NCI-H524 treated with DMSO at 0.1 percent for 48 hours (cell line): ENCODE results near the gene RNF38.
A peak's percentile ranks its signal among the peaks of the same experiment; 100 is the strongest.
"Not testable (repeated sequence)": the region's sequence is repeated elsewhere in the genome, so short reads cannot be mapped to it uniquely, and the experiment has no call there.

Experiments used
- DNase-seq: peaks from one replicate; lab custom pipeline; 2025; lab: John Stamatoyannopoulos, UW

Gene RNF38

DNA sequence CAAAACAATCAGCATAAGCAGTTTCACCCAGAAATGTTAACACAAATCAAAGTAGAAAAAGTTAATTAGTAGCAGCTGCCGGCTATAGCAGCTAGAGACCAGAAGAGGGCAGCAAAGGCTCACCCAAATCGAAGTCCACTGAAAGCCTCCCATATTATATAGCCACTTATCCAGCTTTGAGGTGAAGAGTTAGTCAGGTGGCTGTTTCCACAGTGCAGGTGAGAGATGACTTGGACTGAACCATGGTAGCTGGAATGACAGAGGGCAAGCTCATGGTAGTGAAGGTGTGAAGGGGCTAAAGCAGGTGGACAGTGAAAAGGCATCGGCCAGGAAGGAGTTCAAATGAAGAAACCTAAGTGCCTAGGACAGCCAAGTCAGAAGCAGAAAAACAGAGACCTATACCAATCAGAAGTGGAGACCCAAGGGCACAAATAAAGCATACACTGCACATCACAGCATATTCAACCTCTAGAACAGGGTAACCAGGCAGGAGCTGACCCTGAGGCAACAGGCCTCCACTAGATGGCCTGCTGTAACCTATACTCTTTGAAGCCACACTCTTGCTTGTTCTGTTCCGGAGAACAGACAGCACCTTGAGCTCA lies 7.2 kb upstream of the RNF38 start:
- peak; percentile 35 for DNase-seq

DNA sequence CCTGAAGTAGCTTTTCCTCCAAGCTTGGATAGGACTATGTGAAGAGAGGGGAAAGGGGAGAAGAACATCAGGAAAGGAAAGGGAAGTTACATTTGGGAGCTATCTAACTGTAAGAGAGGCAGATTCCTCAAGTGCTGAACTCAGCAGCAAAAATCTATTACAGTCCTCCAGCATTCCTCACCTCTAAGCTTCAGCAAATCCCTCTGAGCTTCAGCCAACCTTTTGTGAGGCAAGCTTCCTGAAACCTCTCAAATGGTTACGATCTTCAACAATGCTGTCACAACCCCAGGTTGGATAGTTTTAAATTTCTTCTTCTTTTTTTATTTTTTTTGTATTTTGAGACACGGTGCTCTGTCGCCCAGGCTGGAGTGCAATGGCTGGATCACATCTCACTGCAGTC lies 2.5 kb upstream of the RNF38 start:
- no peak for DNase-seq

DNA sequence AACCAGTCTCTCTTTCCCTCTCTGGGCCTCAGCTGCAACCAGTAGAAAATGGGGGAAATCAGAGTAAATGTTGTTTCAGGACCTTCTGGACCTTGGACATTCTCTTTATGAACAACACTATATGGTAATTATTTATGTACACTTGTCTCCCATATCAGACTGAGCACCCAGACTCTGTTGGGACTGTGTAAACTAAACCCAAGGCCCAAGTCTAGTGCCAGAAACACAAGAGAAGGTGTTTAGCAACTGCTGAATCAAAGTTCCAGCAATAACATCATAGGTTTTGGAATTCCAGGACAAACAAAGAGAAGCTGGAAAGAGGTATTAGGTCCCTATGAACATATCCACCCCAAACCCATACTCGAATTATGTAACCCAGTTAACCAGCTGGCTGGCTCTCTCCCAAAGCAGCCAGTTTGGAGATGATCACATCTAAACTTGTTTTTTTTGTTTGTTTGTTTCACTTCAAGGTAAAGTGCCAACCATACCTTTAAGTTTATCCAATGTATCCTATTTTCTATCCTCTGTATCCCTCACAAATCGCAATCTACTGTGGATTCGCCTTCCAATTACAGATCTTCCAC lies 1.9 kb upstream of the RNF38 start:
- no peak for DNase-seq

DNA sequence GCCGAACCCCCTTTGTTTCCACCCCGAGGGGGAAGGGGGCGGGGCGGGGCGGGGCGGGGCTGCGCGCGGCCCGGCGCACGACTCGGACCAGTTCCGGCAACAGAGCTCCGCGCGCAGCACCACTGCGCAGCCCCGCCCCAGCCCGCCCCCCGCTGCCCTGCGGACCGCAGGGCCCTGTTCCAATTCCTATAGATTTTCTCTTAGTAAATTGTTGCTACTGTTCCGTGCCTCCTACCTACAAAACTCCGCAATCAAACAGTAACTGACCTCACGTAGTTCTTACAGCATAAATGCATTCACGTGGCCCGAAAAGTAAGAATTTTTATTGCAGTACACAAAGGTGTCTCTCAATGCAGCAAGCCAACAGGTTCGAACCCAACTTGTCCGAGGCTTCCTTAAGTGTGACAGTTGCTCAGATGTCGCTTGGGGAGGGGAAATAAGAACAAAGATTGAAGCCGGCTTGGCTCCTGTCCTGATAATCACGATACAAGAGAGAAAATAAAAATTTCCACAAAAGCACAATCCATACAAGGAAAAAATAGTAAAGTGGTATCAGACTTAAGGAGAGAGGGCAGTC lies 1.2 kb upstream of the RNF38 start:
- DNase-seq: no peak

DNA sequence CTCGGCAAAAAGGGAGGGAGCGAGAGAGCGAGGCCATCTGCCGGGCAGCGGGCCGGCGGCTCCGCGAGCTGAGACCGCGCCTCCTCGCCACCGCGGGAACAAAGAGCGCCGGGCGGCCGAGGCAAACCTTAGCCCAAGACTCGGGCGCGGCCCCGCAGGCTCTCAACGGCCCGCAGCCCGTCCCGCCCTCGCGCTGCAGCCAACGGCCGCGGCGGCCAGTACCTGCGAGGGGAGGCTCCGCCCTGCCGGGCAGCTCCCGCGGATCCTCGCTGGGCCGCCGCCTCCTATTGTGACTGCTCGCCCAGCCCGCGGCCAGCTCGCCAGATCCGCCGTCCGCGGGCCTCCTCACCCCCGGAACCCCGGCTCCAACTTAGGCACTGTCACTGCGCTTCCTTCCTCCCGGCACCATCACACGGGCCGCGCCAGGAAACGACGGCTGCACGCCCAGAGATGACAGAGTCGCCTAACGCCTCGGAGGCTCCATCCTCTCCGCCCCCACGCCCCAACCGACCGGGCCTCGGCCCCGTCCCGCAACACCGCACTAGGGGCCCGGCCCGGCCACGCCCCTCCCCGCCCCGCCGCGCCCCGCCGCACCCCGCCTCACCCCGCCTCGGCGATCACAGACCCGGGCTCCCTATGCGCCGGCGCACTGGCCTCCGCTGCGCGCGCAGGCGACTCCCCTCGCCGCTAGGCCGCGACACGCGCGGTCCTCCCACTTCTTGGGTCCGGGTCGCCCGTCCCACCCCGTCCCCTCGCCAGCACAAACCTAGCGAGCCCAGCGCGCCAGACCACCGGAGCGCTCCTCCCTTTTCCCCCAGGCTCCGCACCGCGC lies 479 bp upstream of the RNF38 start:
- DNase-seq: peak; percentile 43

DNA sequence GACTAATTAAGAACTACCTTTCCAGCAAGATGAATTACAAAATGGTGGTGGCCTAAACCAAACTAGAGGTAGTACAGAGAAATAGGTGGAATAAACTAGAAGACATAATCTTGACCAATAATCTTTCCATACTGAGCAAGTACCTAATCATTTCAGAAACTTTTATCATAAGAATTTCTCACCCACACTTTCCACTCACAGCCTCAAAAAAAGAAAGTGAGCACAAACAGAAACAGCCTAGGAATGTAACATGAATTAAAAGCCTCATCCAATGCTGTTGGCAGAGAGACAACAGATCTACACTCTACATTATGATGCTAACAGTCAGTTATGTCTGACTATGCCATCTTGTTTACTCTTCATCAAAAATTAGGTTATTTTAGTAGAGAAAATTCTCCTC lies 1.3 kb downstream of the RNF38 start:
- no peak for DNase-seq

DNA sequence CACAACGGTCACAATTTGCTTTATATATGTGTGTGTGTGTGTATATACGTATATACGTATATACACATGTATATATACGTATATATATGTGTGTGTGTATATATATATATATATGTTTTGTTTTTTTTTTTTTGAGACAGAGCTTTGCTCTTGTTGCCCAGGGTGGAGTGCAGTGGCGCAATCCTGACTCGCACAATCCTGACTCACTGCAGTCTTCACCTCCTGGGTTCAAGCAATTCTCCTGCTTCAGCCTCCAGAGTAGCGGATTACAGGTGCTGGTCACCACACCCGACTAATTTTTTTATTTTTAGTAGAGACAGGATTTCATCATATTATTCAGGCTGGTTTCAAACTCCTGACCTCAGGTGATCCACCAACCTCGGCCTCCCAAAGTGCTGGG lies 3.1 kb downstream of the RNF38 start:
- no peak for DNase-seq

DNA sequence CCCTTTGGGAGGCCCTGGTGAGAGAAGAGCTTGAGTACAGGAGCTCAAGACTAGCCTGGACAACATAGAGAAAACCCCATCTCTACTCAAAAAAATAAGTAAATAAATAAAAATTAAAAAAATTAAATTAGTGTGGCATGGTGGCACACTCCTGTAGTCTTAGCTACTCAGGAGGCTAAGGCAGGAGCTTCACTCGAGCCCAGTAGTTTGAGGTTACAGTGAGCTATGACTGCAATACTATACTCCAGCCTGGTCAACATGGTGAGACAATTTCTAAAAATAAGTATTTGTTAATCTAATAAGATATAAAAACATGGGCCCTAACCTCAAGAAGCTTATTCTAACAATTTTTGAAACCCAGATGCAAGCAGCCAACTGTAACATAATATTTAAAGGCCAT lies 7.6 kb downstream of the RNF38 start:
- DNase-seq: no peak

DNA sequence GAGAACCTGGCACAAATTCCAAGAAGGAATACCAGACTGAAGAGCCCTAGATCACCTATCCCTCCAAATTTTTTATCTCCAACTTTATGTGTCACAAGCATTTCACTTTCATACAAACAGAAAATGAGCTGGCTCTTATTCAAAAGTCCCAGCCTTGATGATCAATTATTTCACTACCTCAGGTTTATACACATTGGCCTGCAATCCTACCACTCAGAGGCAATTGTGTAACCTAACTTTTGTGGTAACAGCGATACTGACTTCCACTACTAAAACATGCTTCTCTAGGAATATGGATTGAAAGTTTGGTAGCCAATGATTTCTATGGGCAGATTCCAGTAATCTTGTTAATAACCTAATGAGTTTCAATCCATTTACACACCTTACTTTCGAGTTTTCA lies 10.5 kb downstream of the RNF38 start:
- DNase-seq: no peak

DNA sequence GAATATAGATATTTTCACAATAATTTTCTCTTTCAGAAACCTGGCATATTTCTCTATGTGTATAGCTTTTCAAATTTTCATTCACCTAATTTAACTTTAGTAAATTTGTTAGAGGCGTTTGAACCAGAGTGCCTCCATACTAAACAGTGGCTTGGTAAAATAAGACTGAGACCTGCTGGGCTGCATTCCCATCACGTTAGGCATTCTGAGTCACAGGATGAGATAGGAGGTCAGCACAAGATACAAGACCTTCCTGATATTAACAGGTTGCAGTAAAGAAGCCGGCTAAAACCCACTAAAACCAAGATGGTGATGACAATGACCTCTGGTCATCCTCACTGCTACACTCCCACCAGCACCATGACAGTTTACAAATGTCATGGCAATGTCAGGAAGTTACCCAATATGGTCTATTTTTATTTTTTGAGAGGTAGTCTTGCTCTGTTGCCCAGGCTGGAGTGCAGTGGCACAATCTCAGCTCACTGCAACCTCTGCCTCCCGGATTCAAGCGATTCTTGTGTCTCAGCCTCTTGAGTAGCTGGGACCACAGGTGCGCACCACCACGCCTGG lies 13.6 kb downstream of the RNF38 start:
- DNase-seq: not testable (repeated sequence)

DNA sequence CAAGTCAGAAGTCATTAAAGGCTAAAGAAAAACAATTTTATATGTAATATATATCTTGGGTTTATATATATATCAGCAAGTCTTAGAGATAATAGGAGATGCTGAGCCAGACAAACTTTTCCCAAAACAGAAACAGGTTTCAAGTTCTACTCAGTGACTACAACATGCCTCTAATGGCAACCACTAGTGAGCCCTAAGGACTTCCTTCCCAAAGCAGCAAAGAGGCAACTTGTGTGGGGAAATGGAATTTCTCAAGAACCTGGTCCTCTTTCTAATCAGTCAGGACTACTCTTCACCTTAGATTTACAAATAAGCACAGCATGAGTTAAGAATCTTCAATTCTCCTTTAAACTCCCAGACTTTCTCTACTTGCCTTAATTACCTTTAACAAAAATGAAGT lies 17.6 kb downstream of the RNF38 start:
- no peak for DNase-seq

DNA sequence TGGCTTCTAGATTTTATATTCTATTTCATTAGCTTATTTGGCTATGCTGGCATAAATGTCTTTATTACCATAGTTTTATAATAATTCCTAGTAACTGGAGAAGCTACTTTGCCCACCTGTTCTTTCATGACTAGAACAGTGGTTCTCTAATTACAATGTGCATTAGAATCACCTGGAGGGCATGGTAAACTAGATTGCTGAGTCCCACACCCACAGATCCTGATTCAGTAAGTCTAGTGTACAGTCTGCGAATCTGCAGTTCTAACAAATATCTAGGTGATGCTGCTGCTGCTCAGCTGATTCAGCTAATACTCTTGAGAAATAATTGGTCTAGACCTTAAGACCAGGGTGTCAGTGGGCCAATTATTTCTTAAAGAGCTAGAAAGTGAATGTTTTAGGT lies 35.5 kb downstream of the RNF38 start:
- DNase-seq: no peak

DNA sequence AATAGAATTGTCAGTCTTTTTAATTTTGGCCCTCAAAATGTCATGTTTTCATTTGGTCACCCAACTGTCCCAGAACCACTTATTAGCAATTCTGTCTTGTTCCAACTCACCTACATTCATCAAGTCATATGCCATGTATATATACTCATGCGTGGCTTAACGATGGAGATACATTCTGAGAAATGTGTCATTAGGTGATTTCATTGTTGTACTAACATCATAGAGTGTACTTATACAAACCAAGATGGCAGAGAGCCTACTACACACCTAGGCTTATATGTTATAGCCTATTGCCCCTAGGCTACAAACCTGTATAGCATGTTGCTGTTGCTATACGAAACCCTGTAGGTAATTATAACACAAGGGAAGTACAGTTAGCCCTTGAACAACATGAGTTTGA lies 36.6 kb downstream of the RNF38 start:
- no peak for DNase-seq

DNA sequence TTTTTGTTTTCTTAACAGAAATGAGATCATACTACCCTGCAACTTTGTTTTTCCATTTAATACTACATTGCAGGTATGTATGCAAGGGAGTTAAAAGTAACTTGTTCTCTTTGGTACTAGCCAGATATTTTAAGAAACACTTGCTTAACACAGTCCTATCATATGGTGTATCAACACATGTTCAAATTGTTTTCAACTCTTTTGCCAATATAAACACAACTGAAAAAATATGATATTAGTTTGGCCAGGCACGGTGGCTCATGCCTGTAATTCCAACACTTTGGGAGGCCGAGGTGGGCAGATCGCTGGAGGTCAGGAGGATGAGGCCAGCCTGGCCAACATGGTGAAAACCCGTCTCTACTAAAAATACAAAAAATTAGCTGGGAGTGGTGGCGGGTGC lies 41.6 kb downstream of the RNF38 start:
- DNase-seq: no peak

DNA sequence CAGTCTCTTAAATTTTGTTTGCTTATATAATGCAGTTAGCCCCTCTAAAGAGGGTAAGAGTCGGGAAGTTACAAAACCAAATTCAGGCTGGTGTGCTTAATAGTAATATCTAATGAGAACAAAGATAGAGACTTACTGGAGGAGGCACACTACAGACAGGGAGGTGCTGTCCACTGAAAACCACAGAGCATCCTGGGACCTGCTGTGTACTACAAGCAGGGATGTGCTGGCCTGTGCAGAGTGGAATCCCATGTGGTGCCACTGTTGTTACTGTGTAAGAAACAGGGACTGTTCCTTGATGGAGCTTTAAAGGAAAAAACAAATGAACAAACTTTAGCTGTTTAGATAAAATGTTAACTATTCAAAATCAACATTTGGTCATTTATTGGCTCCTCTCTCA lies 42.4 kb downstream of the RNF38 start:
- no peak for DNase-seq

DNA sequence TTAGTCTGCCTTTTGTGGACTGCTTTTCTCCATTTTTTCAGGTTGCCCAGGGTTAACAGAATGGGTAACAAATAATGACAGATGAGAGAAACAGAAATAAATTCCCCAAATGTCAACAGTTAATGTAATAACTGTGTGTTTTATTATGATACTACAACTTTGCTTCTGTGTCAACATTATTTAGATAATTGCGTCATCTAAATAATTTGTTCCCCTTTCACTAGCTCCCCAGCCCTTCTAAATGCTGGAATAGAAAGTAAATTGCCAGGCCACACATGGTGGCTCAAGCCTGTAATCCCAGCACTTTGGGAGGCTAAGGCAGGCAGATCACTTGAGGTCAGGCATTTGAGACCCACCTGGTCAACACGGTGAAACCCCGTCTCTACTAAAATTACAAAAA lies 53.5 kb downstream of the RNF38 start:
- DNase-seq: no peak

DNA sequence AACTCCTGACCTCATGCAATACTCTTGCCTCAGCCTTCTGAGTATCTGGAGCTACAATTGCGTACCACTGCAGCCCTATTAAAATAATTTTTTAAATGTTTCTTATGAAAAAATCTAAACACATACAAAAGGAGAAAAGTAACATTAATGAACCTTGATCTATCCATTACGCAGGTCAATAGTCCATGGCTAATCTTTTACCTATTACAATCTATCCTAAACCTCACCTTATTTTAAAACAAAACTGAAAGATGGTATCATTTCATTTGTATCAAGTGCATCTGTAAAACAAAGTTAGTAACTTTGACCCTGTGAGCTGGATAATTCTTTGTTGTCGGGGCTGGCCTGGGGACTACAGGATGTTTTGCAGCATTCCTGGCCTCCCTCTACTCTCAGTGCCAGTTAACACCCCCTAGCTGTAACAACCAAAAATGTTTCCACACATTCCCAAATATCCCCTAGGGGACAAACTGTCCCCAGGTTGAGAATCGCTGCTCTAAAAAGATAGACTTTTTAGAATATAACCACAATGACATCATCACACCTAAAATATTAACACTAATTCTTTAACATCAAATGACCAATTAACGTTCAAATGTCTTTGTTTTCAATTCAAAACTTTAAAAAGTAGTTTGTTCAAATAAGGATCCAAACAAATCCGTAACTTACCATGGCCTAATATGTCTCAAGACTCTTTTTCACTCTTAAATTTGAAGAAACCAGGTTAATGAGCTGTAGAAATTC lies 54.8 kb downstream of the RNF38 start:
- no peak for DNase-seq

DNA sequence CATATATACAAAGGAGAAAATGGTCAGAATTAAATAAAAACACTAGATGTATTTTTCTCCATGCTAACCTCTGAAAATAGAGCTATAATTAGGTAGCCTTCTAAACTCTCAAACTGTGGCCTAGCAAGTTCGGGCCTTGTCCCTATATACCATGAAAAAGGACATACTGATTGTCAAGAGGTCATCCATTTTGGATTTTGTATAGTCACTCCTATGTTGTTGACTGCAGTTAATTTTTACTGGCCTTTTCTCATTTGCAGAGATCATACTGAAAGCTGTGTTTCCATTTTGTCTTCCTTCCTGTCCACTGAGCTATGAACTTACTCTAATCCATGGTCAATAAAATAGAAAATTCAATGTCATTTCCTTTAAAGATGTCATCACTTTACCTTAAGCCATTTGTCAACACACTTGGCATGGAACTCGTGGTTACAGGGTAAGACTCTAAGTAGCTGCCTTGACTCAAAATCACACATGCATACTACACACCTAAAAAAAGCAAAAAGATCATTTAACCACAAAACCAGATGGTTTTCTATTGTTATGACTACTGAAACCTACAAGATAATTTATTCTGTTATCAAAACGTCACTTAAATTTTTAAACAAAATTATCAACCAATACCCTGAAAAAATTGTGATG lies 58.0 kb downstream of the RNF38 start:
- DNase-seq: no peak

DNA sequence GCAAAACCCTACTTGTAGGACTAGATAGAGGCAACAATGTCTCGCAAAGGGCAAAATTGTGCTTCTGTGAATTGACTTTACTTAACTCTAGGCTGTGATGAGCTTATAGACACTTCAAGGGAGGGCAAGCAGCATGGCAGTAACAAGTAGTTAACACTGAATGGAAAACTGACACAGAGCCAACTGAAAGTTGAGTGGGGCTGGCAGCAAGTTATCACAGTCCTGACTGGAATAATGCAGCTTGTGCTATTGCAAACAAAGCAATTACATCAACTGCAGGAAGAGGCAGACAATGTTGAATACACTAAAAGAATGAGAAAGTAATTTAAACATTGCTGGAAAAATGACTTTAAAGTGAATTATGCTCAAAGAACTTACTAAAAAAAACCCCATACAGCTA lies 62.2 kb downstream of the RNF38 start:
- no peak for DNase-seq

DNA sequence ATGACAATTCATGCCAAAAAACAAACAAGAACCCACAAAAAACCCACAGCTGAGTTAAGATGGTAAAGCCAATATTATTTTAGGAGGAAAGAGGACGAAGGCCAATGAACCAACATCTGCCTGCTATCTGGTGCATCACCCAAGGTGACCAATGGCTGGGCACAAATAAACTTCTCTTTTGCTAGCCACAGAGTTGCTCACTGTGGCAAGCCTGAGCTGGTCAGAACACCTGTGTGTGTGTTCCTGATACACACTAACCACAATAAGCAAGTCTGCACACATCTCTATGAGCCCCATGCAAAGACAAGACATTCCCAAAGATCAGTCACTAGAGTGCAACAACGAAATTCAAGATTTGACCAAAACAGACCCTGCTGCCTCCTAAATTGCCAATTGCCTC lies 63.1 kb downstream of the RNF38 start:
- DNase-seq: no peak

DNA sequence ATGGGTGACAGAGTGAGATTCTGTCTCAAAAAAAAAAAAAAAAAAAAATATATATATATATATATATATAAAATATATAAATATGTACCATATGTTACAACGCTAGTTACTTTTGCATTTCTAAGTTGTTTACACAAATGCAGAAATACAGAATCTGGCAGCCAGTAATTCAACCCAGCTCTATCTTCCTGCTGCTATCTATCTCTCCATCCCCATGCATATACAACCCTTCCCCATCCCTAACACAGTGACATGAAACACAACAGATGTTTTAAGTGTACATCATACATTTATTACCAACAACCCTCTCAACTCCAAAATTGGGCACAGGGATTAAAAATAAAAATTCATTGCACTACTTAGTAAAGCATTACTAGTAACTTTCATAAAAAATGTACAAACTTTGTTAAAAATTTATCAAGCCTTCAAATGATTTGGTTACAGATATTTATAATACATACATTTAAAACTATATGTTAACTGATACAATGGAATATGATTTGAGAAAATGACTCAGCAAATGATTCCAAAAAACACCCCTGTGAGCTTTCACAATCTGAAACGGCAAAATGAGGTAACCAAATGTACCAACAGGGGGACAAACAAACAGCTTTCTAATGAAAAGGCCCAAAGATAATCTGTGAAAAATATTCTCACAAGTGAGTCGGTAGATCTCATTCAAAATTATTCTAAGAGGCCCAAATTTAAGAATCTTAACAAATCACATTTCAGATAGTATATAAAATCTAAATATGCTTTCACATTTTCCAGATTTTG lies 63.8 kb downstream of the RNF38 start:
- no peak for DNase-seq
